GDM1 (cell line): ENCODE measurements around the gene GAS7.

ENCODE experiments used
- DNase-seq: peaks from one replicate; lab custom pipeline; 2025; lab: John Stamatoyannopoulos, UW

Gene GAS7

DNA sequence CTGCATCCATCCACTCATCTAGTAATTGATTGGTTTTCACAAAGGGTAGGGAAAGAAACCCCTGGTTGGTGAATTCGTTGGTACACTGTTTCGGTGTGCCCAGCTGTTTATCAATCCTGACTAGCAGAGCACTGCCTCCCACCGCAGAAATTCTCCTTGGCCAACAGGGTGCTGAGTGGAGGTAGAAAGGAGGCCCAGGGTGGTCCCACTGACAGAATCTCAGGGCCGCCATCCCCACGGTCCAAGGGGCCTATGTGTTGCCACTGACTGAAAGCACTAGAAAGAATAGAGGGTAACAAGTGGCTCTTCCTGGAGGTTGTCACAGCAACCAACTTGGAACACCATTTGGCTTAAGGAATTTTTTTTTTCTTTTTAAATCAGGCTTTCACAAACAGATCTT, 284.9 kb downstream of the GAS7 start:
- DNase-seq, result no peak

DNA sequence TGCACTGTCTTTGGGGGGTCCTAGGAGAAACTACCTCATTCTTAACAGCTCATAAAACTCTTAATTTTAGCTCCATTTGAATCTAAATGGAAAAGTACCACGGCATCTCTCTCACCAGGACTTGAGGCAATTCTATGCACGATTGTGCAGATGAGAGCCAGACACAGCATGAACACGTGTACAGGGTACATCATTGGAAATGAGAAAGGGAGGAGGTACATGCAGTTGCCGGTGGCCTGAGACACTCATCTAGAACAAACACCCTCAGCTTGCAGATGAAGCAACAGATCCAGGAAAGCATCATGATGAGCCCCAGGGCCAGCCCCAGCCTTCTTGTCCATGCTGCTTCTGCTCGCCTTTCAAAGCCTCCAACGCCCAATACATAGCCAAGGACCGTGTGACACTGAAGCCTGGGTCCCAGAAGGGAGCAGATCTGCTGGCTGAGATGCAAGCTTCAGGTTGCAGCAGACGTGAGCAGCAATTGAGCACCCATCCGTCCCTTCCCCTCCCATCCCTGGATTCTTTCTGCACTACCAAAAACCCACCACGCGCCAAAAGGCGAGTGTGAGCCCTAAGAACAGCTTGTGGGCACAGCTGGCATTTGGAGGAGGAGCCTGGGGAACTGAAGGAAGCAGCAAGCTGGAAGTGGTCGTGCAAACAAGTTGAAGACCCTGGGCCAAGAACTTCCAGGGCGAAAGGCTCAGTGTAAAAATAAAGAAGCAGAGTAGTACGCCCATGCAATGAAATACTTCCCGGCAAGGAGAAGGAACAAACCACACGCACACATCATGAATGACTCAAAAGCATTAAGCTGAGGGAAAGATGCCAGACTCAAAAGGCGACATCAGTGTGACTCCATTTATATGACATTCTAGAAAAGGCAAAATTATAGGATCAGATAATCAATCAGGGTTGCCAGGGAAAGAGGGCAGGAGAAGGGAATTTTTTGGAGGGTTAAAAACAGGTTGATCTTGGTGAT, 286.0 kb downstream of the GAS7 start:
- no peak for DNase-seq

DNA sequence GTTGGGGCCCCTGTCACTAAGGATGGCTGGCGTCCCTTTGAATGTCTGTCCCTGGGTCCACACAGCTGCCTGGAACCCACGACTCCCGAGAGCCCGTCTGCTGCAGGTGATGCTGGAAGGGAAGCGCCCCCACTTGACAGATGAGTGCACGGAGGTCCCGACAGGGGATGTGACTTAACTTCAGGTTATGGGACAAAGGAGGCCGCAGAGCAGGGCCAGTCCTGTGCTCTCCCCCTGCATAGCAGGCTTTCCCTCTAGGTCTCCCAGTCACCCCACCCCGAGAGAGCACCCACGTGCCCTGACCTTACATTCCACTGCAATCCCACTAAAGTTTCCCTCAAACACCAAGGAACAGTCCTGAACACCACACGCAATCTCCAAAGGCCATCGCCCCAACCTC, 287.3 kb downstream of the GAS7 start:
- DNase-seq, result no peak

DNA sequence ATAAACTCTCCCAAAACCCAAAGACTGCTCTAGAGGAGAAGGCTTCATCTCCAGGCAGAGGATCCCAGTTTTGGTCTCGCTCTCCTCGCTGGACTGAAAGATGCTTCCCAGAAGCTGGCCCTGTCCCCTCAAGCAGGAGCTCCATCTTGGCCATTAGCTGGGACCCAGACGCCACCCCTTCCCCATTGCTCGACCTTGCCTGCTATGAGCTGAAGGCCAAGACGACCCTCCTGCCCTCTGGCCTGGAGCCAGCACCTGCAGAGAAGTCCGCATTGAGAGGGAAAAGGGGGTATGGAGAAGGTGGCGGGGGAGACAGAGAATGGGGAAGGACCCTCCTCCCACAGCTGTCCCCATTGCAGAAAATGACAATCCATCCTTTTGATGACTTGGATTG, 289.8 kb downstream of the GAS7 start:
- DNase-seq, result no peak

DNA sequence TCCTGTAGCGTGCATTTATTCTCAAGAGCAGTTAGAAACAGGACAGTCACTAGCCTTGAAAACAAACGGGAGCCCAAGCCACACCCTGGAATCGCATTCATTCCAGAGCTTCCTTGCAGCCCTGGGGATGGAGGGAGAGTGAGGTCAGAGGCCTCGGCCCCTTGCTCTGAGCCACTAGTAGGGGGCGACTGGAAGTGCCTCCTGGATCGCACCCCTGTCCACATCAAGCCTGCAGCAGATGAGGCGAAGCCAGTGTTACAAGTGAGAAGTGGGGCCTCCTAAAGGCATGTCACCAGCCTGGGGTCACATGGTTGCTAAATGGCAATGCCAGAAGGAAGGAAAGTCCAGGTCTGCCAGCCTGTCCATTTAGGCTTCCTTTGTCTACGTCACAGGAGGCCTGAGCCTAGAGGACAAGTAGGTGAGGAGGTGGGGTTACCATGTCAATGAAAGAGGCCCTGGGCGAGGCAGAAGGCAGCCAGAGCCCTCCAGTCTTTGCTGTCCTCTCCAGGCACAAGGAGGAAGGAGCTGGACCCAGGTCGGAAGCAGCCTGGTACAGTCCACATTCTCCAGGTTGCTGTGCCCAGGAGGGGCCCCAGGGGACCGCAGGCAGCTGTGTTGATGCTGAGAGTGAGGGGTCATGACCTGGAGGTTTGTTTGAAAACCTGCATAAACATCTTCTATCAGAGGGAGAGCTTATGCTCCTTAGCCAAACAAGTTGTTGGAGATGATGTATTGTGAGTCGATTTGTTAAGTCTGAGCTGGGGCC, 290.3 kb downstream of the GAS7 start:
- DNase-seq, result no peak

DNA sequence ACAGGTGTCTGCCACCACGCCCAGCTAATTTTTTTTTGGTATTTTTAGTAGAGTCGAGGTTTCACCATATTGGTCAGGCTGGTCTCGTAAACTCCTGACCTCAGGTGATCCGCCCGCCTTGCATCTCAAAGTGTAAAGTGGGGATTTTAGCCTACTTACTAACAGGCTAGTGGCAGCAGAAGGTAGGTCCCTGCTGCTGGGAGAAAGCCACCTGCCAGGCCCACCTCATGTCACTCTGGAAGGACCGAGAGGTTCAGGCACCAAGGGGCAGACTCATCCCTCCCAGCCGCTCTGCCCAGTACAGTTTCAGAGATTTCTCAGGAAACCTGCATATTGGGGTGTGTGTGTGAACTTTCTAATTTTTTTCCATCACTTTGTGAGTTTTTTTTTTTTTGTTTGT, 291.3 kb downstream of the GAS7 start:
- DNase-seq, result no peak

DNA sequence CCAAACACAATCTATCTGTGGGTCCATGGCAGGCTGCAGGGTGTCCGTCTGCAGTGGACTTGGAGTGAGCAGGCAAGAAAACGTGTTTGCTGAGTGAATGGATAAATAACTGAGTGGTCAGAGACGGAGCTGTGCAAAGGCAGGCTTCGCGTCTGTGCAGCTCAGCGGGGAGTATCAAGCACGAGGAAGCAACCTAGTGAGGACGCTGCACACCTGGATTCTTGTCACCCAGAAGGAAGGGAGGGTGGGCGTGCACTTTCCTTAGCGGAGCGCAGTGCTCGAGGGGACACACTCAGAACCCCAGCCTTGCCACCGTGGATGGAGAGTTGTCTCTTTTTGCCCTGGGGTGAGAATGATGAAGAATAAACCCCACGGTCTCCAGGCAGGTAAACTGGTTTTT, 291.8 kb downstream of the GAS7 start:
- no peak for DNase-seq

DNA sequence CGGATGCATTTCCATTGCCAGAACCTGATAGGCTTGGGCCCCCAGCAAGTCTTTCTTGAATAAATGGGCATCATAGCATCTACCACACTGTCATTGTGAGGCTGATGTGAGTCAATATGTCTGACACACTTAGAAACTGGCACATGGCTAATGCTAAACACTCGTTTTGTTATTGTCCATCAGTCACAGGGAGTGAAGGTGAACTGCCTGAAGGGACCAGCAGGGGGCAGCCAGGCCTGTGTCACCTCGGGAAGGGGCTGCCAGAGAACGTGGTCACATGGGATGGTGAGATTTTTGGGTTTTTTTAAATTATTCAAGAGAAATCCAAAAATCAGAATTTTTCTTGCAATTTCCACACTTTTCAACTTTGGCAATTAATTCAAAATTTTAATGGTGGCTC, 292.5 kb downstream of the GAS7 start:
- no peak for DNase-seq

DNA sequence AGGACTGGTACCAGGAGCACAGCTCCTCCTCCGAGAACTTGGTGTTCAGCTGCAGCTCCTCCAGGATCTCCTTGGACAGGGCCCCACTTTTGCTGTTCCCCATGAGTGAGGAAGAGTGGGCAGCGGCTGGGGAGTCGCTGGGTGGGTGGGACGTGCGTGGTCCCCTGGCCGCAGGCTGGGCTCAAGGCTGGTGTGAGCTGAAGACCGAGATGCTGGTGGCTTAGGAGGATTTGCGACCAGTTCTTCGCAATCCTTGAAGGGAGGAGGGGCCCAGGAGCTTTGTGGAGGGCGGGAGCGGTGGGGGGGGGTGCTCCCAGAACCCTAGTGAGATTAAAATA, 293.4 kb downstream of the GAS7 start, which contains the start of gene RCVRN:
Gene RCVRN (minus strand): TSS at position 194 of the 338 bp plus-strand sequence. CDS start 91 bp downstream, at position 103.
- no peak for DNase-seq

DNA sequence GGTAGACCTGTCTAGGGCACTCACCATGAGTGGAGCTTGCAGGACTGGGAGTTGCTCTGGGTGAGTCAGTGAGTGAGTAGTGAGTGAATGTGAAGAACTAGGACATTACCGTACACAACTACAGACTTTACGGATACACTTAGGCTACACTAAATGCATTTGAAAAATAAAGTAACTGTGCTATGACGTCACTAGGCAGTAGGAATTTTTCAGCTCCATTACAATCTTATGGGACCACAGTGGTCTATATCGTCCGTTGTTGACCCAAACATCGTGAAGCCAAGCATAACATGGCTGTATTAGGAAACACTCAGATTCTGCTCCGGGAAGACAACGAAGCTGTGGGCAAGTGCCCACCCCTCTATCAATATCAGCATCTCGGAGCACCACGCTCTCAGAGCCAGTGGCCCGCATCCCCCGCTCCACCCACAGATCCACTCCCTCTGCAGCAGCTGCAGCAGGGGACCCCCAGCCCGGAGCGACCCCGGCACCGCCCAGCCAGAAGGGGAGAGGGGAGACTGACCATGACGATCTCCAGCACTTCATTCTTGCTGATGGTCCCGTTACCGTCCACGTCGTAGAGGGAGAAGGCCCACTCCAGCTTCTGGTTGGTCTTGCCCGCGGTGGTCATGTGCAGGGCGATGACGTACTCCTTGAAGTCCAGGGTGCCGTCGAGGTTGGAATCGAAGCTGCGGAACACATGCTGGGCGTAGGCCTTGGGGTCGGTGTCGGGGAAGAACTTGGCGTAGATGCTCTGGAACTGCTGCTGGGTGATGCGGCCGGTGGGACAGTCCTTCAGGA, 293.9 kb downstream of the GAS7 start:
- no peak for DNase-seq

DNA sequence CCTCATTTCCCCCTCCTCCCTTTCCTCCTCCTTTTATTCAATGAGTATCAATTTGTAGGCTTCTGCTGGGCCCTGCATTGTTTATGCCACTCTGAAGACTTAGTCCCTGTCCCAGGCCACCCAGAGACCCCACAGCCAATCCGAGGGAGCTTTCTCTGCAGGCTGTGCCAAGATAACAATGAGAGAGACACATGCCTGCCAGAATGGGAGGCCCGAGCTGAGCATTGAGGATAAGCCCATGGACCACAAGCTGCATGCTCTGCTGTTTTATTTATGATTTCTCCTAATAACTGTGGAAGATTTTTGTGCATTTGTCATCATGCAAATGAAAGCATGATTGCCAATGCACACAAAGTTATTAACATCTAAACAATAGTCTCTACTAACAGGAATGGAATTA, 296.3 kb downstream of the GAS7 start:
- DNase-seq, result no peak

DNA sequence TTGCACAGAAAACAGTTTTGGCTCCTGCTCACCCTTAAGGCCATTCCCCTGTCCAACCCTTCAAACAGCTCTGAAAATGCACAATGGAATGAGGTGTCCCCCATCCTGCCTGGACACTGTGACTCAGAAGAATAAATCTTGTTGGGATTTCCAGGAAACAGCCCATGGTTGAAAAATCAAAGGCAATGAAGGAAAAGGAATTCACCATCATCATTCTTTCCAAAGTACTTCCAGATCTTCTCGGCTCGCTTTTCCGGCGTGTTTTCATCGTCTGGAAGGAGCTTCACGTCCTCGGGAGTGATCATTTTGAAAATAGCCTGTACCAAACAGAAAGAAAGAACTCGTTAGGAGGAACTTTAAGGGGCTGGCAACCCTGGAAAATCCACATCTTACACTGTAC, 297.6 kb downstream of the GAS7 start:
- no peak for DNase-seq

DNA sequence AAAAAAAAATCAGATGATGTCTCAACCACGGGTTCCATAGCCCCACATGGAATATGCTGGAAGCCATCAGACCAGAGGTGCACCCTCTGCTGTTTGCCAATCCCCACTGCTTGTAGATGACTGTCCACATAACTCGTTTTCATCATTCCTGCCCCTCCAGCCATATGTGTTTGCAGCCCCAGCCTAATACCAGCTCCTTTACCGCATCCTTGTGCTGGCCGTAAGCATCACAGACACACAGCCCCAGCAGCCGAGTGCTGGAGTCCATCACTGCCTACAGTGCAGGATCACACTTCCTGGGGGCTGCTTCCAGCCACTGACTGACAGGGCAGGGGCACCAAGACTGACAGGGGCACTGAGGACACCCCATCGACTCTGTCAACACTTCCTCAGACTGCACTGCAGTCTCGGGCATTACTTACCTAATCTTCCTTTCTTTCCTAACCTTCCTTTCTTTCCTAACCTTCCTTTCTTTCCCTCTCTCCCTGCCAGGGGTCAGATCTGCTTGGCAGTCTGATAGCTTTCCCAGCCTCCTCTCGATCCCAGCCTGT, 298.3 kb downstream of the GAS7 start:
- no peak for DNase-seq

DNA sequence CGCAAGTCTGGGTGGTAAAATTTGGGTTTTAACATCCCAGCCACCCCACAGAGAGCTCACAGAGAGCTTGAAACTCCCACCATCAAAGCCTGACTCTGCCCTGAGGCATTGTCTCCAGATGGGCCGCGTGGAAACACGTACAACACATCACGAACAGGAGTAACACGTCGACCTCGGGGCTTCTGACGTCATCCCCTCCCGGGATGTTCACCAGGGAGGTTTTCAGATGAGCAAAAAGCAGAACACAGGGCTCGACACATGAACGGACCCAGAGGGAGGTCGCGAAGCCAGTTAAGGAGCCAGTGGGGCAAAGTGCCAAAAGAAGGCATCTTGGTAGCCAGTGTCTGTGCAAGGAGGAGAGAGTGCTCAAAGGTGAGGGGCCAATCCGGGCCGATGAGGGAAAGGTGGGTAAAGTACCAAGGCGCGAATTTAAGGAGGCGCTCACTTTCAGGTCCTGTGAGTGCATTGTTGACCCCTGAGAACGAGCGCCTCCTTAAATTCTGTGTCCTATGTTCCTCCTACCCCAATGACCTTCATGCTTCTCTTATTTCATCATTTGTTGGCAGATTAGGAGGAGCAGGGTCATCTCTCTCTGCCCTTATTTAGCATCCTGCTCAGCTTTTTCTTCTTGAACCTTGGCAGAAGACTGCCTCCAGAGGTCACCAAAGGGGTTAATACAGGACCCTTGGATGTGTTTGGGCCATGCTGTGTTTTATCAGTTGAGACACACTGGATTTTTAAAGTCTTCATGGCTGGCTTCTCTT, 298.9 kb downstream of the GAS7 start:
- DNase-seq, result no peak

DNA sequence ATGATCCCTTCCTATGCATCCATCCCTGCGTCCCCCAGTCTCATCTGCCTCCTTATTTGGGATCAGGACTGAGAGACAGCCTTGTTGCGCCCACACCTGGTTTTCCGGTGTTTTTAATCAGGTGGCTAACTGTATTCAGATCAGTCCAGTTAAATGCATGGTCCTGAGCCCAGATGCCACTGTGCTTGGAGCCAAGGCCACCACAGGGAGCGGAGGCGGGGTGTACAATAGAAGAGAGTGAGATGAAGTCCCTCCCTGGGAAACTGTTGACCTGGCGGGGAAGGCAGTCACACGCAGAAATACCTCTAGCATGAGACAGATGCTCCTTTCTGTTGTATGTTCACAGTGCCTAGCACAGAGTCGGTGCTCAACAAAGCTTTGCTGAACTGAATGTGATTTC, 299.6 kb downstream of the GAS7 start:
- no peak for DNase-seq

DNA sequence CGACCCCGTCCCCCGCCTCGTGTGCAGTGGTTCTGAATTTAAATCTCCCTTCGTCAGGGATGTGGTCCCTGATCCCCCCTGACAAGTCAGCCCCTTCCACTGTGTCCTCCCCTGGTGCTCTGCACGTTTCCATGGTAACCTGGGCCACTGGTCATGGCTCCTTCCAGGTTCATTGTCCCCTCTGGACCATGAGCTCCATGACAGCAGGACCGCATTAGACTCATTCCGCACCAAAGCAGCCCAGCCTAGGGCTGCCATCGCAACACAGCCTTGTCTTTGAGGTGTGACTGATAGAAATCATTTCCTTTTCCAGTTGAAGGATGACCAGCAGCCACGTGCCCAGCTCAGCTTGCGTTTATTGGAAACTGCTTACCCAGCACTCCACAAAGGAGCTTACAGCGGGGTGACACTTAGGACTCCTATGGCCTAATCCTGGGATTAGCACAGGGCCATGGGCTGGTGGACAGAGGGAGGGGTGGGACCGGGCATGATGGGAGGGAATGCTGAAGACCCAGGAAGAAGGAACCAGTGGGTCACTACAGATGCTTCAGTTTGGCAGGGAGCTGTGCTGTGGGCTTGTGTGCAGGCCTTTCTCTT, 300.9 kb downstream of the GAS7 start:
- no peak for DNase-seq

DNA sequence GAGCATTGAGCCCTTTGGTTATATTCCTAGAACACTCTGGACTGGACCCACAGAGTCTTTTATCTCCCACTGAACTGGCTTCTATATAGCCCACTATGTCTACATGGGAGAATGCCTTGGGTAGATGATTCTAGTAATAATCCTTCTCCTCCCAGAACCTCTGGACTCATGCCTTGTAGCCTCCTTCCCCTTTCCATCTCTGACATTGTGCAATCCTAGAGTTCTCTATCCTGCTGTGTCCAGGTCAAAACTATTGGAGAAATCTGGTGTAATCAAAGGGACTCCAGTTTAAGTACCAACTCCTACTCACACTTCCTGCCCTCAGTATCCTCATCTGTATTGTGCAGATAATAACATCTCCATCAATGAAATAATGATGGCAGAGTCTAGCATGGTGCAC, 302.5 kb downstream of the GAS7 start:
- no peak for DNase-seq

DNA sequence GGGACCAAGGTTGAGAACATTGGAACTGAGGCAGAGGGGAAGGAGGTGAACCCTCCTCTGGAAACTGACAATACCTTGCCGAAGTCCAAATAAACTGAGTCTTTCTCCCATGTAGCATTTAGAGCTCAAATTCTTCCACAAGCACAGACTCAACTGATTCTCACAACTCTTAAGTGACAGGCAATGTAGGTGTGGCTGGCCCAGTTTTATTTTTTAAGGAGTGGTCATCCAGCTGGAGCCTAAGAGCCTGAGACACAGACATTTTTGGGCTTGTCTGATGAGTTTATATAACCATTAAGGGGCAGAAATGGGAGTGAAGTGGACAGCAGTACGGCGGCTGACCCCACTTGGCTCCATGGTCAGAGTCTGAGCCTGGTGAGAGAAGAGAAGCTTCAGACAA, 304.2 kb downstream of the GAS7 start:
- DNase-seq, result no peak

DNA sequence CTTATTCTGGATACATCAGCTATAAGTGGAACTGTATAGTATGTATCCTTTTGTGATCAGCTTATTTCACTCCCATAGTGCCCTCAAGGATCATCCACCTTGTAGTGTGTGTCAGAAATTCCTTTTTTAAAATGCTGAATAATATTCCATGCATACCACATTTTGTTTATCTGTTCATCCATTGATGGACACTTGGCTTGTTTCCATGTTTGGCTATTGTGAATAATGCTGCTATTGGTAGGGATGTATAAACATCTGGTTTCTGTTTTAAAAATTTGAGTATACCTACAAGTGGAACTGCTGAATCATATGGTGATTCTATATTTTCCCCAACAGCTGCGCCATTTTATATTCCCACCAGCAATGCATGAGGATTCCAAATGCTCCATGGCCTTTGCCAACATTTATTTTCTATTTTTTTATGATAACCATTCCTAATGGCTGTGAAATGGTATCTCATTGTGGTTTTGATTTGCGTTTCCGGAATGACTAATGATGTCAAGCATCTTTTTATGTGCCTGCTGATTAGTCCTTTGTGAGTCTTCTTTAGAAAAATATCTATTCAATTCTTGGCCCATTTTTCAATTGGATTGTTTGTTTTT, 304.9 kb downstream of the GAS7 start:
- DNase-seq, result no peak

DNA sequence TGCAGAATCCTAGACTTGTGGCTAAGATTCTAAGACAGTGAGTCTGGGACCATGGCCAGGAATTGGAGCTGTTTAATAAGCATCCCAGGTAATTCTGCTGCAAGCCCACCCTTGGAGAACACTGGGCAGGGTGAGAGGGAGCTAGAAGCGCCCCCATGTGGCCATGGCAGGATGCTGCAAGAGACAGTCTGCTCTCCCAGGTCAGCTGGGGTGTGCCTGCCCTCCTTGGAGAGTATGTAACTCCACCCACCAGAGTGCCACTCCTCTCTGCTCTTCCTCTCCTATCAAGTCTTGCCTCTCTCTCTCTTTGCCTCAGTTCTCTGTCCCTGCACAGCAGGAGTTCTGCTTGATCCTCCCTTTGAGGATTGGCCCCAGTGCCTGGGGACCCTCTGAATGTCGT, 308.3 kb downstream of the GAS7 start:
- DNase-seq, result no peak

DNA sequence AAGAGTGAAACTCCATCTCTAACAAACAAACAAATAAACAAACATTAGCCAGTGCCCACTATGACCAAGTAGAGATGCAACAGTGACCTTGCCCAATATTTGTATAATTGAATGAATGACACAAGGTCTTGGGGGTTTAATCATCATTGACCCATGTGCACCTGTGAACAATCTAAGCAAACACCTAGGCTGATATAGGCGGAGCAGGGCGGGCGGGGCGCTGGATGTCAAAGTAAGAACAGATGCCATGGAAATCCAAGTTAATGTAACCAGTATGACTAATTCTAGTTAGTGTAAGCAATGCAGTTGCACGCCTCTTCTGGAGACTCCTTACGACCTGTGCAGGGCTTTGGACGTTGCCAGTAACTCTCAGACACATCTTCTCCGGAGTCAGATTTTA, 310.9 kb downstream of the GAS7 start:
- no peak for DNase-seq
